ENCODE measurements around the gene HIC2.
"Not testable (repeated sequence)": the region's sequence is repeated elsewhere in the genome, so short reads cannot be mapped to it uniquely, and the experiment has no call there.

HIC2 gene

GRCh38 chr22:21455334-21456089, 38.3 kb downstream of the HIC2 start:
- Histone ChIP-seq H3K27me3 (ENCODE audit: insufficient read depth, poor library complexity, severe bottlenecking) (no peaks in the 10 kb centered on the region), H3K27ac (replicated peaks) (no peak overlapping the region), H3K4me3 (replicated peaks; ENCODE audit: insufficient read depth, low read length) (no peak overlapping the region)
- TF ChIP-seq CTCF (IDR thresholded peaks at IDR 0.05; ENCODE audit: insufficient read depth, low read length) (no peak), REST (IDR thresholded peaks at IDR 0.05; ENCODE audit: insufficient replicate concordance, low read depth) (no peak), SPI1 (IDR thresholded peaks at IDR 0.05; ENCODE audit: borderline replicate concordance, low read depth) (no peak), POLR2AphosphoS5 (IDR thresholded peaks at IDR 0.05; ENCODE audit: low read depth) (no peak), GABPA (IDR thresholded peaks at IDR 0.05; ENCODE audit: low read depth) (no peak)
- peak in 1 of 2 experiments; percentile 0 for DNase-seq (ENCODE audit: low read depth in 1 of 2, low spot score in 1 of 2)

GRCh38 chr22:21457023-21457787, 40.0 kb downstream of the HIC2 start:
- peak in 1 of 2 experiments; percentile 1 for DNase-seq (ENCODE audit: low read depth in 1 of 2, low spot score in 1 of 2)
- TF ChIP-seq REST (IDR thresholded peaks at IDR 0.05; ENCODE audit: insufficient replicate concordance, low read depth) (no peak), SPI1 (IDR thresholded peaks at IDR 0.05; ENCODE audit: borderline replicate concordance, low read depth) (no peak), CTCF (IDR thresholded peaks at IDR 0.05; ENCODE audit: insufficient read depth, low read length) (no peak), POLR2AphosphoS5 (IDR thresholded peaks at IDR 0.05; ENCODE audit: low read depth) (no peak), GABPA (IDR thresholded peaks at IDR 0.05; ENCODE audit: low read depth) (no peak)
- no peaks in the 10 kb centered on the region for H3K27me3 ChIP-seq (ENCODE audit: insufficient read depth, poor library complexity, severe bottlenecking)
- H3K4me3 ChIP-seq (replicated peaks; ENCODE audit: insufficient read depth, low read length): no peak overlapping the region
- no peak overlapping the region for H3K27ac ChIP-seq (replicated peaks)

GRCh38 chr22:21462672-21463071, 45.5 kb downstream of the HIC2 start:
- not testable (repeated sequence) for DNase-seq (ENCODE audit: low read depth in 1 of 2, low spot score in 1 of 2); H3K4me3 ChIP-seq (replicated peaks; ENCODE audit: insufficient read depth, low read length); H3K27ac ChIP-seq (replicated peaks); H3K27me3 ChIP-seq (ENCODE audit: insufficient read depth, poor library complexity, severe bottlenecking)

GRCh38 chr22:21467337-21468193, 50.4 kb downstream of the HIC2 start, which contains the start of gene TMEM191C:
TMEM191C (plus strand) TSS chr22:21467387; CDS start chr22:21467460, 73 bp downstream.
- peak within 1 kb of the TSS; percentile 38 for H3K4me3 ChIP-seq (replicated peaks; ENCODE audit: insufficient read depth, low read length)
- H3K27me3 ChIP-seq (ENCODE audit: insufficient read depth, poor library complexity, severe bottlenecking); H3K27ac ChIP-seq (replicated peaks); DNase-seq (ENCODE audit: low read depth in 1 of 2, low spot score in 1 of 2): not testable (repeated sequence)

- peak overlapping the region; percentile 38 for H3K4me3 ChIP-seq (replicated peaks; ENCODE audit: insufficient read depth, low read length)
- H3K27me3 ChIP-seq (ENCODE audit: insufficient read depth, poor library complexity, severe bottlenecking); H3K27ac ChIP-seq (replicated peaks): not testable (repeated sequence)
- peak; percentile 89 to 96 for DNase-seq (ENCODE audit: low read depth in 1 of 2, low spot score in 1 of 2)
These were observed 51.3 kb downstream of the HIC2 start for GRCh38 chr22:21468194-21469096.

- not testable (repeated sequence) for DNase-seq (ENCODE audit: low read depth in 1 of 2, low spot score in 1 of 2); H3K27me3 ChIP-seq (ENCODE audit: insufficient read depth, poor library complexity, severe bottlenecking); H3K27ac ChIP-seq (replicated peaks); H3K4me3 ChIP-seq (replicated peaks; ENCODE audit: insufficient read depth, low read length)
These were observed 52.2 kb downstream of the HIC2 start for GRCh38 chr22:21469097-21469994.
